ENCODE measurements around the gene CHST11.

CHST11 gene

GRCh38 chr12:104772336-104772735, 315.6 kb downstream of the CHST11 start:
- H3K4me3 ChIP-seq (replicated peaks; ENCODE audit: low read depth, low read length) = no peak overlapping the region
- no peak for DNase-seq (ENCODE audit: low read depth)
- no peak for TF ChIP-seq CTCF (IDR thresholded peaks at IDR 0.05; ENCODE audit: low read length, missing control alignments)

- H3K4me3 ChIP-seq (replicated peaks; ENCODE audit: low read depth, low read length) = no peak overlapping the region
- DNase-seq (ENCODE audit: low read depth) = no peak
- TF ChIP-seq CTCF (IDR thresholded peaks at IDR 0.05; ENCODE audit: low read length, missing control alignments) = no peak
Observed at GRCh38 chr12:104775731-104776231, 319.0 kb downstream of the CHST11 start.

GRCh38 chr12:104779134-104779533, 322.4 kb downstream of the CHST11 start:
- no peak for TF ChIP-seq CTCF (IDR thresholded peaks at IDR 0.05; ENCODE audit: low read length, missing control alignments)
- no peak for DNase-seq (ENCODE audit: low read depth)
- no peak overlapping the region for H3K4me3 ChIP-seq (replicated peaks; ENCODE audit: low read depth, low read length)

- no peak for TF ChIP-seq CTCF (IDR thresholded peaks at IDR 0.05; ENCODE audit: low read length, missing control alignments)
- H3K4me3 ChIP-seq (replicated peaks; ENCODE audit: low read depth, low read length) = no peak overlapping the region
- no peak for DNase-seq (ENCODE audit: low read depth)
Observed at GRCh38 chr12:104782296-104782695, 325.5 kb downstream of the CHST11 start.

- H3K4me3 ChIP-seq (replicated peaks; ENCODE audit: low read depth, low read length) = no peak overlapping the region
- no peak for TF ChIP-seq CTCF (IDR thresholded peaks at IDR 0.05; ENCODE audit: low read length, missing control alignments)
- no peak for DNase-seq (ENCODE audit: low read depth)
Observed at GRCh38 chr12:104784592-104784991, 327.8 kb downstream of the CHST11 start.

- DNase-seq (ENCODE audit: low read depth) = no peak
- no peak for TF ChIP-seq CTCF (IDR thresholded peaks at IDR 0.05; ENCODE audit: low read length, missing control alignments)
- H3K4me3 ChIP-seq (replicated peaks; ENCODE audit: low read depth, low read length) = no peak overlapping the region
Observed at GRCh38 chr12:104785886-104786285, 329.1 kb downstream of the CHST11 start.

GRCh38 chr12:104786352-104786751, 329.6 kb downstream of the CHST11 start:
- no peak for DNase-seq (ENCODE audit: low read depth)
- no peak overlapping the region for H3K4me3 ChIP-seq (replicated peaks; ENCODE audit: low read depth, low read length)
- no peak for TF ChIP-seq CTCF (IDR thresholded peaks at IDR 0.05; ENCODE audit: low read length, missing control alignments)

Measured in fibroblast of pulmonary artery (primary cell).